ENCODE data around the gene WDR37.

GRCh38 chr10:1169186-1169885 is 113.2 kb downstream of the WDR37 start:
- TF ChIP-seq CTCF (IDR thresholded peaks at IDR 0.05) (no peak), POLR2A (IDR thresholded peaks at IDR 0.05) (no peak), POLR2AphosphoS5 (IDR thresholded peaks at IDR 0.05) (no peak)

Data from prostate gland (tissue), 2 donors.